ENCODE data around the gene SGCE.

GRCh38 chr7:94594882-94595281, 61.1 kb downstream of the SGCE start:
- TF ChIP-seq CTCF (conservative IDR thresholded peaks at IDR 0.05; ENCODE audit: low read depth, low read length), result no peak
- TF ChIP-seq EZH2 (IDR thresholded peaks at IDR 0.05; ENCODE audit: borderline replicate concordance, low read depth, low read length, poor library complexity, severe bottlenecking), result no peak

Measured in A673 (cell line).